H1 (cell line): ENCODE measurements around the gene OR2A2. TPM values are rescaled to one million over a fixed set of nuclear protein-coding genes. Genes with fewer than 3 reads are reported as not detected.

Experiments used
- CTCF ChIA-PET: fragments of 300-600 bp; sonication (Branson Sonifier 250); formaldehyde crosslinking; loops from one replicate; lab custom pipeline; 2021; ENCODE audit not compliant: partially characterized antibody; lab: Charles Lee
- POLR2A ChIA-PET: fragments of 300-600 bp; sonication (Branson Sonifier 250); formaldehyde crosslinking; loops from one replicate; lab custom pipeline; 2021; ENCODE audit warnings: inconsistent platforms; ENCODE audit not compliant: partially characterized antibody; lab: Charles Lee
- DNase-seq, 2 experiments: peaks; one replicate each; pipeline versions ENCODE4 v3.0.0 to v3.0.0-alpha.2; 2010 to 2022; ENCODE audit warnings: low spot score in 2 of 2, low read depth in 1 of 2, mixed read lengths in 1 of 2
- FAIRE-seq: peaks from 2 replicates; lab custom pipeline; 2011; peaks lifted over from hg19 to GRCh38; lab: Jason Lieb, UNC
- H2AFZ ChIP-seq: 2 replicates; pipeline ENCODE4 v1.8.1; 2012; ENCODE audit warnings: low read length, inconsistent platforms
- H2AK5ac ChIP-seq: 2 replicates; pipeline ENCODE4 v1.6.1; 2013; ENCODE audit warnings: low read depth, low read length
- H2BK120ac ChIP-seq: replicated peaks from 2 replicates; pipeline ENCODE3; 2013; ENCODE audit warnings: low read depth, low read length, inconsistent platforms
- H2BK12ac ChIP-seq: 2 replicates; pipeline ENCODE4 v1.6.1; 2013; ENCODE audit warnings: low read depth, low read length
- H2BK15ac ChIP-seq: 2 replicates; pipeline ENCODE4 v1.6.1; 2013; ENCODE audit warnings: low read length
- H2BK20ac ChIP-seq: 2 replicates; pipeline ENCODE4 v1.6.1; 2013; ENCODE audit warnings: low read length
- H2BK5ac ChIP-seq: 2 replicates; pipeline ENCODE4 v1.6.1; 2013; ENCODE audit warnings: low read depth, low read length
- H3K14ac ChIP-seq: 2 replicates; pipeline ENCODE4 v1.6.1; 2013; ENCODE audit warnings: inconsistent platforms; ENCODE audit not compliant: insufficient read length
- H3K18ac ChIP-seq: 2 replicates; pipeline ENCODE4 v1.6.1; 2013; ENCODE audit warnings: low read length; ENCODE audit errors: extremely low read depth
- H3K23ac ChIP-seq: 2 replicates; pipeline ENCODE4 v1.6.1; 2013; ENCODE audit warnings: inconsistent platforms; ENCODE audit not compliant: insufficient read length
- H3K23me2 ChIP-seq: 2 replicates; pipeline ENCODE4 v1.6.1; 2013; ENCODE audit warnings: low read depth, low read length
- H3K27ac ChIP-seq: 2 replicates; pipeline ENCODE4 v1.6.1; 2011; ENCODE audit warnings: low read depth, low read length, inconsistent platforms
- H3K27me3 ChIP-seq, 4 experiments: replicated peaks in 1 of 4; 1 replicate in 1 of 4; 2 replicates in 3 of 4; pipeline versions ENCODE4 v1.6.1 to v1.8.1; 2011 to 2013; ENCODE audit warnings: low read length in 3 of 4, mild to moderate bottlenecking in 3 of 4, inconsistent platforms in 2 of 4, mixed read lengths in 2 of 4, moderate library complexity in 1 of 4; ENCODE audit not compliant: control insufficient read depth in 3 of 4, insufficient read depth in 3 of 4; ENCODE audit errors: extremely low read depth in 1 of 4
- H3K36me3 ChIP-seq, 4 experiments: 2 replicates each; pipeline versions ENCODE4 v1.6.1 to v1.8.1; 2011 to 2013; ENCODE audit warnings: mild to moderate bottlenecking in 4 of 4, low read length in 3 of 4, moderate library complexity in 2 of 4, control low read depth in 1 of 4, inconsistent platforms in 1 of 4; ENCODE audit not compliant: insufficient read depth in 4 of 4, control insufficient read depth in 2 of 4
- H3K4ac ChIP-seq: replicated peaks from 2 replicates; pipeline ENCODE3; 2013; ENCODE audit warnings: low read length, low read depth, mixed read lengths, inconsistent platforms; ENCODE audit not compliant: insufficient read length
- H3K4me1 ChIP-seq, 4 experiments: replicated peaks in 1 of 4; 1 replicate in 1 of 4; 2 replicates in 3 of 4; pipeline versions ENCODE4 v1.6.1 to v1.8.1; 2011 to 2013; ENCODE audit warnings: low read length in 3 of 4, inconsistent platforms in 2 of 4, mixed read lengths in 1 of 4; ENCODE audit not compliant: insufficient read depth in 4 of 4, control insufficient read depth in 3 of 4
- H3K4me2 ChIP-seq, 2 experiments: 2 replicates each; pipeline versions ENCODE4 v1.6.1 to v1.8.1; 2011 to 2013; ENCODE audit warnings: low read depth in 2 of 2, low read length in 2 of 2, control low read depth in 1 of 2, inconsistent platforms in 1 of 2, mild to moderate bottlenecking in 1 of 2; ENCODE audit not compliant: insufficient read depth in 1 of 2
- H3K4me3 ChIP-seq, 4 experiments: fragments of 200-600, 300-600 bp in 1 of 4; sonication (generic), shearing (Covaris generic), sonication (Bioruptor Twin) in 1 of 4; 2 replicates each; pipeline versions ENCODE4 v1.5.1 to v1.8.1; 2011 to 2016; ENCODE audit warnings: low read length in 4 of 4, low read depth in 3 of 4, control low read depth in 2 of 4, inconsistent platforms in 2 of 4, mild to moderate bottlenecking in 2 of 4, mixed read lengths in 1 of 4, moderate library complexity in 1 of 4; ENCODE audit not compliant: insufficient read depth in 2 of 4; ENCODE audit errors: extremely low read depth in 1 of 4
- H3K56ac ChIP-seq: replicated peaks from 2 replicates; pipeline ENCODE3; 2013; ENCODE audit warnings: low read depth, mild to moderate bottlenecking, mixed read lengths, low read length, inconsistent platforms; ENCODE audit not compliant: insufficient read length
- H3K79me1 ChIP-seq: 2 replicates; pipeline ENCODE4 v1.6.1; 2013; ENCODE audit warnings: low read depth, low read length, control low read depth
- H3K79me2 ChIP-seq, 2 experiments: 2 replicates each; pipeline versions ENCODE4 v1.6.1 to v1.8.1; 2012 to 2013; ENCODE audit warnings: low read length in 2 of 2, mild to moderate bottlenecking in 2 of 2, inconsistent platforms in 1 of 2; ENCODE audit not compliant: insufficient read depth in 2 of 2, control insufficient read depth in 1 of 2
- H3K9ac ChIP-seq, 4 experiments: replicated peaks in 1 of 4; 1 replicate in 1 of 4; 2 replicates in 3 of 4; pipeline versions ENCODE4 v1.6.1 to v1.8.1; 2011 to 2013; ENCODE audit warnings: low read depth in 3 of 4, low read length in 3 of 4, control low read depth in 2 of 4, mild to moderate bottlenecking in 2 of 4, moderate library complexity in 2 of 4, inconsistent platforms in 1 of 4; ENCODE audit errors: extremely low read depth in 1 of 4
- H3K9me3 ChIP-seq, 2 experiments: 2 replicates each; pipeline versions ENCODE4 v1.6.1 to v1.8.1; 2012 to 2013; ENCODE audit warnings: mild to moderate bottlenecking in 2 of 2, moderate library complexity in 2 of 2, control low read depth in 1 of 2, inconsistent platforms in 1 of 2, low read depth in 1 of 2, low read length in 1 of 2, mixed read lengths in 1 of 2; ENCODE audit not compliant: insufficient read depth in 2 of 2
- H4K20me1 ChIP-seq, 2 experiments: replicated peaks in 1 of 2; 2 replicates each; pipeline versions ENCODE3 to v1.8.1; 2011 to 2013; ENCODE audit warnings: inconsistent platforms in 2 of 2, low read length in 2 of 2, mild to moderate bottlenecking in 1 of 2; ENCODE audit not compliant: insufficient read depth in 2 of 2, control insufficient read depth in 1 of 2
- H4K5ac ChIP-seq: 2 replicates; pipeline ENCODE4 v1.6.1; 2013; ENCODE audit warnings: low read length, low read depth, mixed read lengths, inconsistent platforms; ENCODE audit not compliant: insufficient read length
- H4K8ac ChIP-seq: 2 replicates; pipeline ENCODE4 v1.8.0; 2013; ENCODE audit warnings: mild to moderate bottlenecking, moderate library complexity, low read length, inconsistent platforms; ENCODE audit not compliant: insufficient read depth; ENCODE audit errors: extremely low read depth
- H4K91ac ChIP-seq: replicated peaks from 2 replicates; pipeline ENCODE3; 2013; ENCODE audit warnings: low read length, mixed read lengths, inconsistent platforms; ENCODE audit not compliant: insufficient read length
- ATF3 ChIP-seq: IDR thresholded peaks from 2 replicates; pipeline ENCODE4 v1.6.1; 2011; ENCODE audit warnings: low read depth, mild to moderate bottlenecking, low read length; ENCODE audit not compliant: insufficient read depth
- CBX8 ChIP-seq: fragments of 300-800, 300-1000 bp; sonication (generic); IDR thresholded peaks from 2 replicates; pipeline ENCODE4 v1.7.1; 2016; ENCODE audit warnings: low read depth, low read length, borderline replicate concordance
- EGR1 ChIP-seq: IDR thresholded peaks from 2 replicates; pipeline ENCODE4 v1.6.1; 2011; ENCODE audit warnings: low read depth, low read length, borderline replicate concordance
- EP300 ChIP-seq, 2 experiments: IDR thresholded peaks; 1 replicate in 1 of 2; 2 replicates in 1 of 2; pipeline ENCODE4 v1.6.1; 2011 to 2012; ENCODE audit warnings: low read depth in 2 of 2, low read length in 2 of 2, mild to moderate bottlenecking in 2 of 2, borderline replicate concordance in 1 of 2, inconsistent platforms in 1 of 2, moderate library complexity in 1 of 2
- JUND ChIP-seq: IDR thresholded peaks from 2 replicates; pipeline ENCODE4 v1.6.1; 2011; ENCODE audit warnings: mild to moderate bottlenecking, improper control_type of control experiment, low read length
- POLR2A ChIP-seq, 2 experiments: IDR thresholded peaks; 1 replicate in 1 of 2; 2 replicates in 1 of 2; pipeline ENCODE4 v1.6.1; 2011; ENCODE audit warnings: low read depth in 2 of 2, low read length in 2 of 2, mild to moderate bottlenecking in 2 of 2; ENCODE audit errors: control extremely low read depth in 1 of 2
- POLR2AphosphoS5 ChIP-seq: IDR thresholded peaks from 2 replicates; pipeline ENCODE4 v1.6.1; 2011; ENCODE audit warnings: low read depth, low read length
- RNF2 ChIP-seq: fragments of 200-900, 300-1000 bp; sonication (generic); IDR thresholded peaks from 2 replicates; pipeline ENCODE4 v1.7.1; 2016; ENCODE audit warnings: borderline replicate concordance, low read depth, mild to moderate bottlenecking, antibody characterized with exemption, low read length; ENCODE audit not compliant: poor library complexity, severe bottlenecking; ENCODE audit errors: missing control alignments
- SIRT6 ChIP-seq: IDR thresholded peaks from one replicate; pipeline ENCODE4 v1.7.1; 2012; ENCODE audit warnings: low read length, inconsistent platforms
- SIX5 ChIP-seq: IDR thresholded peaks from 2 replicates; pipeline ENCODE4 v1.6.1; 2011; ENCODE audit warnings: mild to moderate bottlenecking, low read depth, low read length
- SP1 ChIP-seq: IDR thresholded peaks from 2 replicates; pipeline ENCODE4 v1.6.1; 2011; ENCODE audit warnings: low read depth, low read length
- SP4 ChIP-seq: IDR thresholded peaks from 2 replicates; pipeline ENCODE4 v1.6.1; 2012; ENCODE audit warnings: low read length, inconsistent platforms
- WGBS, 2 experiments: shearing (Covaris generic) in 1 of 2; methylation state at CpG; one replicate each; pipeline versions ENCODE4 v1.1.6 to v1.1.7; 2013 to 2015; ENCODE audit warnings: low lambda C conversion rate in 2 of 2, mixed read lengths in 2 of 2, inconsistent platforms in 1 of 2, low coverage in 1 of 2, missing lambda C conversion rate in 1 of 2; ENCODE audit not compliant: insufficient replicate concordance in 2 of 2, insufficient coverage in 1 of 2, insufficient read length in 1 of 2; ENCODE audit errors: extremely low coverage in 1 of 2, missing lambda C conversion rate in 1 of 2; 5-methylcytosine and 5-hydroxymethylcytosine counted together
- polyA plus RNA-seq, 7 experiments: library from polyadenylated mRNA; depleted of rRNA in 3 of 7; stranded (reverse) in 5 of 7; unstranded in 2 of 7; fragments of >200 nt in 5 of 7; fragments of 200-250 nt in 2 of 7; gene quantifications; 1 replicate in 5 of 7; 2 replicates in 1 of 7; 4 replicates in 1 of 7; pipeline versions ENCODE4 v1.2.1 to v1.2.3, GENCODE V29; 2011 to 2013; ENCODE audit warnings: missing spikeins in 2 of 7, mixed read lengths in 2 of 7
- total RNA-seq: library from RNA; stranded (reverse); fragmentation: NEBNext Ultra II Directional; extraction: Animal tissue kit (Norgen Biotek cat#: 25700); gene quantifications from 2 replicates; pipeline ENCODE4 v1.2.1, GENCODE V29; 2021

The OR2A2 gene
- total and polyA plus RNA-seq, 2 of the 8 experiments (the other 6 are each of a cell fraction or from before 2014, with no cell fraction given), result not detected

GRCh38 chr7:144158861-144159260 lies 49.5 kb downstream of the OR2A2 start:
- H2AFZ ChIP-seq, result no peak overlapping the region
- H4K8ac ChIP-seq, result no peak overlapping the region
- no peak overlapping the region for H3K18ac ChIP-seq
- no peak overlapping the region for H2BK15ac ChIP-seq
- CTCF ChIA-PET, result interaction anchor here (0.6 kb wide), 1 partner anchor 1971 kb away, joined by 3 read pairs; no protein-coding TSS in a partner anchor
- H2BK12ac ChIP-seq, result no peak overlapping the region
- no peaks in the 10 kb centered on the region for H3K79me1 ChIP-seq
- no peak overlapping the region for H3K9ac ChIP-seq
- H2AK5ac ChIP-seq, result no peak overlapping the region
- no peak overlapping the region for H2BK120ac ChIP-seq
- H3K27ac ChIP-seq, result no peak overlapping the region
- POLR2A ChIA-PET, result no interaction called here
- H2BK20ac ChIP-seq, result no peak overlapping the region
- no peaks in the 10 kb centered on the region for H3K36me3 ChIP-seq
- DNase-seq (no peak), FAIRE-seq (no peak)
- no peaks in the 10 kb centered on the region for H4K20me1 ChIP-seq
- no peak overlapping the region for H3K56ac ChIP-seq
- no peak overlapping the region for H2BK5ac ChIP-seq
- H3K23me2 ChIP-seq, result no peaks in the 10 kb centered on the region
- H3K4me2 ChIP-seq, result no peak overlapping the region
- H3K27me3 ChIP-seq, result no peaks in the 10 kb centered on the region; a peak in 1 of 7 replicates
- H4K91ac ChIP-seq, result no peak overlapping the region
- H3K4me1 ChIP-seq, result no peaks in the 10 kb centered on the region
- H3K14ac ChIP-seq, result no peak overlapping the region
- H3K79me2 ChIP-seq, result no peaks in the 10 kb centered on the region
- H3K4ac ChIP-seq, result no peak overlapping the region
- no peak overlapping the region for H3K4me3 ChIP-seq
- H3K9me3 ChIP-seq, result no peaks in the 10 kb centered on the region
- 91% methylated on average over 1 of the region's 1 CpG; no CpG with 5 or more reads in 1 of the 2 experiments for WGBS, 2 experiments
- H4K5ac ChIP-seq, result no peak overlapping the region
- H3K23ac ChIP-seq, result no peak overlapping the region
- TF ChIP-seq EGR1, result no peak
- TF ChIP-seq SIX5, result no peak
- no peak for TF ChIP-seq RNF2
- no peak for TF ChIP-seq POLR2A (IDR thresholded peaks at IDR 0.05; ENCODE audit: control extremely low read depth in 1 of 2, low read depth in 2 of 2, low read length in 2 of 2)
- no peak for TF ChIP-seq JUND
- no peak for TF ChIP-seq EP300 (IDR thresholded peaks at IDR 0.05; ENCODE audit: borderline replicate concordance in 1 of 2, low read depth in 2 of 2, low read length in 2 of 2)
- TF ChIP-seq POLR2AphosphoS5, result no peak
- no peak for TF ChIP-seq SP4
- no peak for TF ChIP-seq SIRT6
- no peak for TF ChIP-seq CBX8
- TF ChIP-seq ATF3, result no peak
- no peak for TF ChIP-seq SP1
